ENCODE results near the gene LRRC8B.
"Not testable (repeated sequence)": the region's sequence is repeated elsewhere in the genome, so short reads cannot be mapped to it uniquely, and the experiment has no call there.

The LRRC8B gene

GRCh38 chr1:89524369-89525168 lies at the start of gene LRRC8B:
LRRC8B (plus strand) TSS chr1:89524829; CDS start chr1:89582651, 57,822 bp downstream.
- FAIRE-seq (peak; percentile 96), DNase-seq (ENCODE audit: low spot score) (peak; percentile 92)

- no peak for FAIRE-seq
- no peak for DNase-seq (ENCODE audit: low spot score)
These were observed 49.4 kb upstream of the LRRC8B start for GRCh38 chr1:89475269-89475668.

GRCh38 chr1:89476072-89476471 lies 48.6 kb upstream of the LRRC8B start:
- no peak for DNase-seq (ENCODE audit: low spot score)
- FAIRE-seq: no peak

GRCh38 chr1:89483010-89483756 lies 41.4 kb upstream of the LRRC8B start:
- FAIRE-seq (no peak), DNase-seq (ENCODE audit: low spot score) (peak; percentile 49)

GRCh38 chr1:89483757-89484077 lies 40.9 kb upstream of the LRRC8B start:
- FAIRE-seq (no peak), DNase-seq (ENCODE audit: low spot score) (no peak)

GRCh38 chr1:89484092-89485038 lies 40.3 kb upstream of the LRRC8B start:
- FAIRE-seq: no peak
- DNase-seq (ENCODE audit: low spot score): no peak

GRCh38 chr1:89487972-89488371 lies 36.7 kb upstream of the LRRC8B start:
- FAIRE-seq: no peak
- no peak for DNase-seq (ENCODE audit: low spot score)

- DNase-seq (ENCODE audit: low spot score): no peak
- no peak for FAIRE-seq
These were observed 35.4 kb upstream of the LRRC8B start for GRCh38 chr1:89489047-89489729.

- no peak for FAIRE-seq
- no peak for DNase-seq (ENCODE audit: low spot score)
These were observed 34.2 kb upstream of the LRRC8B start for GRCh38 chr1:89490389-89490788.

GRCh38 chr1:89499320-89499719 lies 25.3 kb upstream of the LRRC8B start:
- DNase-seq (ENCODE audit: low spot score): no peak
- FAIRE-seq: no peak

GRCh38 chr1:89502042-89502441 lies 22.6 kb upstream of the LRRC8B start:
- DNase-seq (ENCODE audit: low spot score) (no peak), FAIRE-seq (no peak)

- FAIRE-seq (no peak), DNase-seq (ENCODE audit: low spot score) (no peak)
These were observed 21.7 kb upstream of the LRRC8B start for GRCh38 chr1:89502895-89503294.

GRCh38 chr1:89503690-89504089 lies 20.9 kb upstream of the LRRC8B start:
- no peak for FAIRE-seq
- no peak for DNase-seq (ENCODE audit: low spot score)

GRCh38 chr1:89510061-89510460 lies 14.6 kb upstream of the LRRC8B start:
- FAIRE-seq; DNase-seq (ENCODE audit: low spot score): not testable (repeated sequence)

- DNase-seq (ENCODE audit: low spot score): no peak
- FAIRE-seq: no peak
These were observed 11.5 kb upstream of the LRRC8B start for GRCh38 chr1:89512996-89513720.

GRCh38 chr1:89516055-89516454 lies 8.6 kb upstream of the LRRC8B start:
- FAIRE-seq (no peak), DNase-seq (ENCODE audit: low spot score) (peak; percentile 53)

GRCh38 chr1:89518221-89518631 lies 6.4 kb upstream of the LRRC8B start:
- no peak for FAIRE-seq
- DNase-seq (ENCODE audit: low spot score): no peak

GRCh38 chr1:89519779-89520358 lies 4.8 kb upstream of the LRRC8B start:
- FAIRE-seq (no peak), DNase-seq (ENCODE audit: low spot score) (no peak)

GRCh38 chr1:89521977-89522376 lies 2.7 kb upstream of the LRRC8B start:
- not testable (repeated sequence) for FAIRE-seq; DNase-seq (ENCODE audit: low spot score)

Measured in urothelium cell line (cell line).